Measurements from ENCODE around the gene CIAO3.
A peak's percentile ranks its signal among the peaks of the same experiment; 100 is the strongest.

The CIAO3 gene

GRCh38 chr16:721765-722540 lies 18.8 kb downstream of the CIAO3 start (continued):
- no peak for TF ChIP-seq ZNF112 (tag by site-specific recombination; IDR thresholded peaks at IDR 0.05)
- peak; percentile 74 for TF ChIP-seq EGR2 (tag by site-specific recombination; IDR thresholded peaks at IDR 0.05; ENCODE audit: low read depth)
- TF ChIP-seq ZNF707 (tag by site-specific recombination; IDR thresholded peaks at IDR 0.05) = no peak
- TF ChIP-seq ZNF48 (tag by site-specific recombination; IDR thresholded peaks at IDR 0.05) = no peak
- TF ChIP-seq ZSCAN23 (tag by site-specific recombination; IDR thresholded peaks at IDR 0.05) = no peak
- no peak for TF ChIP-seq PRDM4 (tag by site-specific recombination; IDR thresholded peaks at IDR 0.05)
- TF ChIP-seq ZNF777 (tag by site-specific recombination; IDR thresholded peaks at IDR 0.05; ENCODE audit: borderline replicate concordance) = no peak
- TF ChIP-seq ZNF555 (tag by site-specific recombination; conservative IDR thresholded peaks at IDR 0.05) = no peak
- no peak for TF ChIP-seq ZNF837 (tag by site-specific recombination; IDR thresholded peaks at IDR 0.05)
- no peak for TF ChIP-seq ZNF560 (tag by site-specific recombination; IDR thresholded peaks at IDR 0.05; ENCODE audit: borderline replicate concordance)
- TF ChIP-seq OSR2 (tag by site-specific recombination; IDR thresholded peaks at IDR 0.05) = no peak
- no peak for TF ChIP-seq ZBTB1 (tag by site-specific recombination; IDR thresholded peaks at IDR 0.05)
- TF ChIP-seq ZNF558 (tag by site-specific recombination; IDR thresholded peaks at IDR 0.05) = no peak
- no peak for TF ChIP-seq ELK4 (IDR thresholded peaks at IDR 0.05; ENCODE audit: borderline replicate concordance, low read depth, low read length)
- no peak for TF ChIP-seq ZNF202 (tag by site-specific recombination; IDR thresholded peaks at IDR 0.05; ENCODE audit: borderline replicate concordance)
- TF ChIP-seq ZNF639 (tag by site-specific recombination; IDR thresholded peaks at IDR 0.05) = no peak
- no peak for TF ChIP-seq ZNF518A (tag by site-specific recombination; conservative IDR thresholded peaks at IDR 0.05; ENCODE audit: low read depth)
- no peak for TF ChIP-seq ZNF629 (tag by site-specific recombination; IDR thresholded peaks at IDR 0.05)
- no peak for TF ChIP-seq YY1 (tag by site-specific recombination; IDR thresholded peaks at IDR 0.05)
- no peak for TF ChIP-seq BCL11A (tag by site-specific recombination; IDR thresholded peaks at IDR 0.05; ENCODE audit: low read depth)
- peak; percentile 79 for TF ChIP-seq ZFHX2 (tag by site-specific recombination; conservative IDR thresholded peaks at IDR 0.05)
- TF ChIP-seq ZNF549 (tag by site-specific recombination; IDR thresholded peaks at IDR 0.05) = no peak
- TF ChIP-seq GLI2 (tag by site-specific recombination; IDR thresholded peaks at IDR 0.05; ENCODE audit: borderline replicate concordance, low read depth) = no peak
- TF ChIP-seq ZNF155 (tag by site-specific recombination; IDR thresholded peaks at IDR 0.05) = no peak
- TF ChIP-seq SETDB1 (IDR thresholded peaks at IDR 0.05; ENCODE audit: insufficient read length, low read length) = no peak
- no peak for TF ChIP-seq REST (tag by site-specific recombination; IDR thresholded peaks at IDR 0.05)
- no peak for TF ChIP-seq HOXC10 (CRISPR knock-in tag; IDR thresholded peaks at IDR 0.05)
